Lower lobe of right lung (tissue), 2 donors: Measurements from ENCODE around the gene MACROD2. TPM values are rescaled to one million over a fixed set of nuclear protein-coding genes. Genes with fewer than 3 reads are reported as not detected.

Experiments used
- ATAC-seq, 2 donors: fragments of 200-7000 bp; cut with Tn5 transposase; one replicate each; pipeline ENCODE4 v1.9.1; 2020 to 2022; ENCODE audit warnings: mild to moderate bottlenecking in 2 of 2, moderate library complexity in 2 of 2
- DNase-seq: peaks from one replicate; pipeline ENCODE4 v3.0.0-alpha.2; 2020
- H3K27ac ChIP-seq: fragments of 200-600 bp; one replicate; pipeline ENCODE4 v1.8.0; 2022
- H3K27me3 ChIP-seq: fragments of 200-600 bp; one replicate; pipeline ENCODE4 v1.8.0; 2022; ENCODE audit warnings: low read depth
- H3K36me3 ChIP-seq: fragments of 200-600 bp; one replicate; pipeline ENCODE4 v1.8.0; 2022; ENCODE audit warnings: mild to moderate bottlenecking
- H3K4me1 ChIP-seq: fragments of 200-600 bp; one replicate; pipeline ENCODE4 v1.8.0; 2022
- H3K4me3 ChIP-seq: fragments of 200-600 bp; one replicate; pipeline ENCODE4 v1.8.0; 2022; ENCODE audit warnings: mild to moderate bottlenecking
- H3K9me3 ChIP-seq: fragments of 200-600 bp; one replicate; pipeline ENCODE4 v1.8.0; 2022
- intact Hi-C: fragments of 100-400 bp; cut with DNase I; formaldehyde crosslinking; loops from one replicate; pipeline ENCODE4 v1.11.0; 2022
- total RNA-seq: library from RNA; stranded (reverse); fragmentation: NEBNext Ultra II Directional; extraction: Animal tissue kit (Norgen Biotek cat#: 25700); gene quantifications from one replicate; pipeline ENCODE4 v1.2.1, GENCODE V29; 2021
- TF ChIP-seq, protein P1 (sequence below): fragments of 200-600 bp; IDR thresholded peaks from one replicate; pipeline ENCODE4 v1.8.0; 2022; ENCODE audit warnings: antibody characterized with exemption, mild to moderate bottlenecking
- donor health status: DM: no; HTN: yes; CAD: no; lungs with severe emphysema.

The MACROD2 gene
- total RNA-seq, 1 donor from 2014 or later: 73.0 TPM

DNA sequence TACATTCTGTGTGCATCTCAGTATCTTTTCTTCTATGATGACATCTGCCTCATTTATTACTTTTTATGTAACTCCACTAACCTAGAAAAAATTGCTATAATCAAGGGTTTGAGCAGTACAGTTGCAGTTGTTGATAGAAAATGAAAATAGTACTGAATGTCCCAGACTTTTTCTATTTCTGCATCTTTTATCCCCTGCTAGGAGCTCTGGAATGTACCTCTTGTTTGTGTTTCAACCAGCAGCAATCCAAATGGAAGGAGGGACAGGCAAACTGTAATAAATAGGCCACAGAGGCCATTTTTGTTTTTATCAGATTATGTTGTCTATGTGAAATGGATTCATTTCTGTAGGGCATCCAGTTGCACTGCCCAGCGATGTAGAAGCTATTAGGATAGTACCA, 2041.0 kb downstream of the MACROD2 start:
- ATAC-seq (no peak), DNase-seq (no peak)
- no peak overlapping the region for H3K27ac ChIP-seq
- no peaks in the 10 kb centered on the region for H3K9me3 ChIP-seq
- no peaks in the 10 kb centered on the region for H3K27me3 ChIP-seq
- no peaks in the 10 kb centered on the region for H3K4me1 ChIP-seq
- TF ChIP-seq, protein P1, sequence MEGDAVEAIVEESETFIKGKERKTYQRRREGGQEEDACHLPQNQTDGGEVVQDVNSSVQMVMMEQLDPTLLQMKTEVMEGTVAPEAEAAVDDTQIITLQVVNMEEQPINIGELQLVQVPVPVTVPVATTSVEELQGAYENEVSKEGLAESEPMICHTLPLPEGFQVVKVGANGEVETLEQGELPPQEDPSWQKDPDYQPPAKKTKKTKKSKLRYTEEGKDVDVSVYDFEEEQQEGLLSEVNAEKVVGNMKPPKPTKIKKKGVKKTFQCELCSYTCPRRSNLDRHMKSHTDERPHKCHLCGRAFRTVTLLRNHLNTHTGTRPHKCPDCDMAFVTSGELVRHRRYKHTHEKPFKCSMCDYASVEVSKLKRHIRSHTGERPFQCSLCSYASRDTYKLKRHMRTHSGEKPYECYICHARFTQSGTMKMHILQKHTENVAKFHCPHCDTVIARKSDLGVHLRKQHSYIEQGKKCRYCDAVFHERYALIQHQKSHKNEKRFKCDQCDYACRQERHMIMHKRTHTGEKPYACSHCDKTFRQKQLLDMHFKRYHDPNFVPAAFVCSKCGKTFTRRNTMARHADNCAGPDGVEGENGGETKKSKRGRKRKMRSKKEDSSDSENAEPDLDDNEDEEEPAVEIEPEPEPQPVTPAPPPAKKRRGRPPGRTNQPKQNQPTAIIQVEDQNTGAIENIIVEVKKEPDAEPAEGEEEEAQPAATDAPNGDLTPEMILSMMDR: no peak
- no peaks in the 10 kb centered on the region for H3K36me3 ChIP-seq
- intact Hi-C loops: no loop called here
- no peak overlapping the region for H3K4me3 ChIP-seq

- DNase-seq (no peak), ATAC-seq (no peak)
- no peaks in the 10 kb centered on the region for H3K4me1 ChIP-seq
- no peaks in the 10 kb centered on the region for H3K36me3 ChIP-seq
- TF ChIP-seq, protein P1: no peak
- H3K4me3 ChIP-seq: no peak overlapping the region
- H3K27me3 ChIP-seq: no peaks in the 10 kb centered on the region
- no peaks in the 10 kb centered on the region for H3K9me3 ChIP-seq
- no peak overlapping the region for H3K27ac ChIP-seq
- intact Hi-C loops: no loop called here
These were observed 2045.4 kb downstream of the MACROD2 start for GRCh38 chr20:16040742-16041141.

GRCh38 chr20:16042731-16043130, 2047.4 kb downstream of the MACROD2 start:
- ATAC-seq (no peak), DNase-seq (no peak)

DNA sequence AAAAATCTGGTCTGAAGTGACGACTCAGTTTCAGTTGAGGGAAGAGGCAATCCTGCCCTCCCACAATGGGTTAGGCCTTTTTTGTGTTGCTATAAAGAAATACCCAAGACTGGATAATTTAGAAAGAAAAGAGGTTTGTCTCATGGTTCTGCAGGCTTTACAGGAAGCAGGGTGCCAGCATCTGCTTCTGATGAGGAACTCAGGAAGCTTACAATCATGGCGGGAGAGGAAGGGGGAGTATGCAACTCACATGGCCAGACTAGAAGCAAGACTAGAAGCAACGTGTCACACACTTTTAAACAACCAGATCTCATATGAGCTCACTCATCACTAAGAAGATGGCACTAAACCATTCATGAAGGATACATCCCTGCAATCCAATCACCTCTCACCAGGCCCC, 2048.6 kb downstream of the MACROD2 start:
- Histone ChIP-seq H3K4me1 (no peaks in the 10 kb centered on the region), H3K27ac (no peak overlapping the region), H3K36me3 (no peaks in the 10 kb centered on the region), H3K4me3 (no peak overlapping the region), H3K9me3 (no peaks in the 10 kb centered on the region), H3K27me3 (no peaks in the 10 kb centered on the region)
- TF ChIP-seq, protein P1: no peak
- ATAC-seq (no peak), DNase-seq (no peak)
- intact Hi-C loops: no loop called here

More at GRCh38 chr20:16042731-16043130, 2047.4 kb downstream of the MACROD2 start:
- Histone ChIP-seq H3K4me3 (no peak overlapping the region), H3K27me3 (no peaks in the 10 kb centered on the region), H3K27ac (no peak overlapping the region), H3K36me3 (no peaks in the 10 kb centered on the region), H3K9me3 (no peaks in the 10 kb centered on the region), H3K4me1 (no peaks in the 10 kb centered on the region)
- TF ChIP-seq, protein P1: no peak
- intact Hi-C loops: no loop called here

DNA sequence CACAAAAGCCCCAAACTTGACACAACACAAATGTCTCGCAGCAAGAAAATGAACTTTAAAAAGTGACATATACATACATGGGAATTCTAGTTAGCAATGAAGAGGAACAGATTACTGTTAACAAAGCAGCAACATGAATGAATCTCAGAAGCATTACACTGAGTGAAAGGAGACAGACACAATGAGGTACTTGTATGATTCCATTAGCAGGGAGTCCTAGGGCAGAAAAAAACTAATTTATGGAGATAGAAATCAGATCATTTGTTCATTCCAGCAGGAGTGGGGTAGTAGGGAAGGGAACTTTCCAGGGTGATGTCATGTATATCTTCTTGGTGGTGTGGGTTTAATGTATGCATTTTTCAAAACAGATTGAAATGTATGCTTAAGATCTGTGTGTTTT, 2053.6 kb downstream of the MACROD2 start:
- TF ChIP-seq, protein P1: no peak
- Histone ChIP-seq H3K9me3 (no peaks in the 10 kb centered on the region), H3K27ac (no peak overlapping the region), H3K4me1 (no peaks in the 10 kb centered on the region), H3K27me3 (no peaks in the 10 kb centered on the region), H3K4me3 (no peak overlapping the region), H3K36me3 (no peaks in the 10 kb centered on the region)
- no peak for DNase-seq
- ATAC-seq: no peak
- intact Hi-C loops: no loop called here
